Upper lobe of left lung (tissue), 4 donors: Measurements from ENCODE around the gene ACVR1B.

Experiments
- EP300 ChIP-seq, 4 donors: sonication (generic); formaldehyde crosslinking; IDR thresholded peaks; one replicate each; pipeline ENCODE4 v1.5.1; 2017; ENCODE audit warnings: antibody characterized with exemption in 4 of 4, control low read depth in 2 of 4
- POLR2A ChIP-seq, 4 donors: fragments of 450-650 bp; IDR thresholded peaks; one replicate each; pipeline ENCODE4 v1.5.1; 2016 to 2017; ENCODE audit warnings: antibody characterized with exemption in 4 of 4, mild to moderate bottlenecking in 2 of 4
- POLR2AphosphoS5 ChIP-seq, 2 donors: sonication (generic); formaldehyde crosslinking; IDR thresholded peaks; one replicate each; pipeline ENCODE4 v1.5.1; 2017; ENCODE audit warnings: antibody characterized with exemption in 2 of 2
- TF ChIP-seq, protein P1 (sequence below), 6 experiments: fragments of 450-650 bp in 4 of 6; fragments of 200-600 bp in 2 of 6; sonication (generic) in 2 of 6; IDR thresholded peaks; one replicate each; pipeline ENCODE4 v1.5.1; 2016 to 2019; ENCODE audit warnings: antibody characterized with exemption in 6 of 6

DNA sequence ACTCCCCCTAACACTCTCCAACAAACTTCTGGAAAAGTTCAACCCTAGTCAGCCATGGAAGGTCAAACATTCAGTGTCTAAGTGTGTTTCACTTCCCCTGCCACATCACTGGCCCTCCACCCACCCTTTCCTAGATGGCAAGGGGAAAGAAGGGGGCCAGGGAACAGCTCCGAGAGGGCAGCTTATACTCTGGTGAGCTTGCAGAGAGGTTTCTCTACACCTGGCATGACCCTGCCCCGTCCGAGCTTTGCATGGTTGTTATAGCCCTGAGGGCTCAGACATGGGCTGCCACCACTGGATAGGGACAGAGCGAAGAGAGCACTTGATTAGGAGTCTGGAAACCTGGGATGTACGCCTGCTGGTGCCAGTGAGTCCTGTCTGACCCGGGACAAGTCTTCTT, 40.2 kb upstream of the ACVR1B start:
- TF ChIP-seq POLR2A (IDR thresholded peaks at IDR 0.05) (no peak), POLR2AphosphoS5 (IDR thresholded peaks at IDR 0.05) (no peak), EP300 (IDR thresholded peaks at IDR 0.05) (no peak)
- TF ChIP-seq, protein P1, sequence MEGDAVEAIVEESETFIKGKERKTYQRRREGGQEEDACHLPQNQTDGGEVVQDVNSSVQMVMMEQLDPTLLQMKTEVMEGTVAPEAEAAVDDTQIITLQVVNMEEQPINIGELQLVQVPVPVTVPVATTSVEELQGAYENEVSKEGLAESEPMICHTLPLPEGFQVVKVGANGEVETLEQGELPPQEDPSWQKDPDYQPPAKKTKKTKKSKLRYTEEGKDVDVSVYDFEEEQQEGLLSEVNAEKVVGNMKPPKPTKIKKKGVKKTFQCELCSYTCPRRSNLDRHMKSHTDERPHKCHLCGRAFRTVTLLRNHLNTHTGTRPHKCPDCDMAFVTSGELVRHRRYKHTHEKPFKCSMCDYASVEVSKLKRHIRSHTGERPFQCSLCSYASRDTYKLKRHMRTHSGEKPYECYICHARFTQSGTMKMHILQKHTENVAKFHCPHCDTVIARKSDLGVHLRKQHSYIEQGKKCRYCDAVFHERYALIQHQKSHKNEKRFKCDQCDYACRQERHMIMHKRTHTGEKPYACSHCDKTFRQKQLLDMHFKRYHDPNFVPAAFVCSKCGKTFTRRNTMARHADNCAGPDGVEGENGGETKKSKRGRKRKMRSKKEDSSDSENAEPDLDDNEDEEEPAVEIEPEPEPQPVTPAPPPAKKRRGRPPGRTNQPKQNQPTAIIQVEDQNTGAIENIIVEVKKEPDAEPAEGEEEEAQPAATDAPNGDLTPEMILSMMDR (IDR thresholded peaks at IDR 0.05) = no peak
